H1 (cell line): ENCODE results near the gene SLC38A8. TPM values are rescaled to one million over a fixed set of nuclear protein-coding genes. Genes with fewer than 3 reads are reported as not detected.

Experiments
- ASH2L ChIP-seq: fragments of 200-600, 300-600 bp; sonication (generic); IDR thresholded peaks from one replicate; pipeline ENCODE4 v1.7.1; 2017; ENCODE audit warnings: low read length
- CBX5 ChIP-seq: fragments of 300-800, 300-1000 bp; sonication (generic); IDR thresholded peaks from 2 replicates; pipeline ENCODE4 v1.7.1; 2016; ENCODE audit warnings: antibody characterized with exemption, low read length, low read depth
- CREB1 ChIP-seq: IDR thresholded peaks from 2 replicates; pipeline ENCODE4 v1.6.1; 2012; ENCODE audit warnings: inconsistent platforms
- GABPA ChIP-seq: IDR thresholded peaks from 2 replicates; pipeline ENCODE4 v1.6.1; 2011; ENCODE audit warnings: mild to moderate bottlenecking, low read length, moderate library complexity, borderline replicate concordance; ENCODE audit not compliant: insufficient read depth
- JUN ChIP-seq: IDR thresholded peaks from 2 replicates; pipeline ENCODE4 v1.6.1; 2011; ENCODE audit warnings: low read depth, mild to moderate bottlenecking, improper control_type of control experiment, low read length
- KDM5A ChIP-seq: fragments of 200-600 bp; IDR thresholded peaks from 2 replicates; pipeline ENCODE4 v1.7.1; 2012; ENCODE audit warnings: mild to moderate bottlenecking, low read length, inconsistent platforms, mixed read lengths
- NANOG ChIP-seq: IDR thresholded peaks from 2 replicates; pipeline ENCODE4 v1.6.1; 2011; ENCODE audit warnings: low read length, low read depth, mild to moderate bottlenecking, inconsistent platforms; ENCODE audit not compliant: insufficient read depth, poor library complexity, severe bottlenecking
- POU5F1 ChIP-seq: IDR thresholded peaks from 2 replicates; pipeline ENCODE4 v1.6.1; 2011; ENCODE audit warnings: low read depth, mild to moderate bottlenecking, low read length, moderate library complexity
- SUZ12 ChIP-seq: fragments of 200-600 bp; sonication (generic); IDR thresholded peaks from 2 replicates; pipeline ENCODE4 v1.6.1; 2012; ENCODE audit warnings: mild to moderate bottlenecking, inconsistent platforms, low read length, moderate library complexity, mixed read lengths
- TAF7 ChIP-seq: optimal IDR thresholded peaks from 2 replicates; pipeline ENCODE3; 2011; ENCODE audit warnings: low read depth, mild to moderate bottlenecking, inconsistent platforms, low read length, moderate library complexity, borderline replicate concordance
- USF2 ChIP-seq: IDR thresholded peaks from 2 replicates; pipeline ENCODE4 v1.6.1; 2011; ENCODE audit warnings: low read length, improper control_type of control experiment
- polyA plus RNA-seq, 7 experiments: library from polyadenylated mRNA; depleted of rRNA in 3 of 7; stranded (reverse) in 5 of 7; unstranded in 2 of 7; fragments of >200 nt in 5 of 7; fragments of 200-250 nt in 2 of 7; gene quantifications; 1 replicate in 5 of 7; 2 replicates in 1 of 7; 4 replicates in 1 of 7; pipeline versions ENCODE4 v1.2.1 to v1.2.3, GENCODE V29; 2011 to 2013; ENCODE audit warnings: missing spikeins in 2 of 7, mixed read lengths in 2 of 7
- total RNA-seq: library from RNA; stranded (reverse); fragmentation: NEBNext Ultra II Directional; extraction: Animal tissue kit (Norgen Biotek cat#: 25700); gene quantifications from 2 replicates; pipeline ENCODE4 v1.2.1, GENCODE V29; 2021

SLC38A8 gene
- total and polyA plus RNA-seq, 2 of the 8 experiments (the other 6 are each of a cell fraction or from before 2014, with no cell fraction given) = 0.08 TPM; not detected in 1

- TF ChIP-seq POU5F1 (no peak), GABPA (no peak), TAF7 (no peak), USF2 (no peak), JUN (no peak), CREB1 (no peak), CBX5 (no peak), SUZ12 (no peak), ASH2L (no peak), KDM5A (no peak), NANOG (no peak)
Measured at GRCh38 chr16:84001726-84002125, 40.9 kb downstream of the SLC38A8 start (continued).
